Breast epithelium (tissue), 3 donors: Measurements from ENCODE around the gene PHACTR3.

ENCODE experiments used
- POLR2AphosphoS5 ChIP-seq, 3 donors: sonication (generic); formaldehyde crosslinking; IDR thresholded peaks; one replicate each; pipeline ENCODE4 v1.6.1; 2017; ENCODE audit warnings: antibody characterized with exemption in 3 of 3
- TF ChIP-seq, protein P1 (sequence below), 3 donors: fragments of 450-650 bp; IDR thresholded peaks; one replicate each; pipeline ENCODE4 v1.5.1; 2016 to 2017; ENCODE audit warnings: antibody characterized with exemption in 3 of 3, mild to moderate bottlenecking in 3 of 3, moderate library complexity in 3 of 3

DNA sequence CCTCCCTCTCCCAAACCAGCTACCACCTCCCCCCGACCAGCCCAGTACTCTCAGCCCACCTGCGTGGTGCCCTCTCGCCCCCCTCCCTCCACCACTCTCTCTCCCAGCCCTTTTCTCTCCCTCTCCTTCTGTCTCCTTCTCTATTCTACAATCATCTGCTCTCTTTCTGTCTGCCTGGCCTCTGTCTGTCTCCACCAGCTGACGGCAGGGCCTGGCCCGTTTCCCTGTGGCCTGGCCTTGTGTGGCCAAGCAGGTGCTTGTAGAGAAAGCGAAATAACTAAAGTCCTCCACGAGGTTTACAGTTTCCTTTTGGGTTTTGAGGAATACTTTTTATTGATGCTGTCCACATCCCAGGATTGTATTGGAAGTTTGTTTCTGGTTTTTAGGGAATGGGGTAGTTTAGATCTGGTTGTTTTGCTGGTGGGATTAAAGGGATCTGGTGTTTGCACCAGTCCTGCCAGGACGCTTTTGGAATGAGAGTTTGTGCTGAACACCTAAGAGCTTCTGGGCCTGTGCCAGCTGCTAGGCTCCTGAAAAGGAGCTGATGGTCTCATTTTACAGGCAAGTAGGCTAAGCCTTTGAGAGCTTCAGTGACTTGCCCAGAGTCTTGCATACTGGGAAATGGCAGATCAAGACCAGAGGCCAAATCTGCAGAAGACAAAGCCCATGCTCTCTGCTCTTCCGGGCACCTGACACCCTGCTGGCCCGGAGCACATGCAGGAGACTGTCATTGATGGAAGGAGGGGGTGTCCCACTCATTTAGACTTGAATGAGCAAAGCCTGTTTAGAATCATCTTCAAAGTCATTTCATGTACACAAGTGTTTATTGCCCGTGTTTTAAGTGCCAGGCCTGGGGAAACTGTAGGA is 167.4 kb downstream of the PHACTR3 start:
- TF ChIP-seq, protein P1, sequence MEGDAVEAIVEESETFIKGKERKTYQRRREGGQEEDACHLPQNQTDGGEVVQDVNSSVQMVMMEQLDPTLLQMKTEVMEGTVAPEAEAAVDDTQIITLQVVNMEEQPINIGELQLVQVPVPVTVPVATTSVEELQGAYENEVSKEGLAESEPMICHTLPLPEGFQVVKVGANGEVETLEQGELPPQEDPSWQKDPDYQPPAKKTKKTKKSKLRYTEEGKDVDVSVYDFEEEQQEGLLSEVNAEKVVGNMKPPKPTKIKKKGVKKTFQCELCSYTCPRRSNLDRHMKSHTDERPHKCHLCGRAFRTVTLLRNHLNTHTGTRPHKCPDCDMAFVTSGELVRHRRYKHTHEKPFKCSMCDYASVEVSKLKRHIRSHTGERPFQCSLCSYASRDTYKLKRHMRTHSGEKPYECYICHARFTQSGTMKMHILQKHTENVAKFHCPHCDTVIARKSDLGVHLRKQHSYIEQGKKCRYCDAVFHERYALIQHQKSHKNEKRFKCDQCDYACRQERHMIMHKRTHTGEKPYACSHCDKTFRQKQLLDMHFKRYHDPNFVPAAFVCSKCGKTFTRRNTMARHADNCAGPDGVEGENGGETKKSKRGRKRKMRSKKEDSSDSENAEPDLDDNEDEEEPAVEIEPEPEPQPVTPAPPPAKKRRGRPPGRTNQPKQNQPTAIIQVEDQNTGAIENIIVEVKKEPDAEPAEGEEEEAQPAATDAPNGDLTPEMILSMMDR (IDR thresholded peaks at IDR 0.05), result no peak
- no peak for TF ChIP-seq POLR2AphosphoS5 (IDR thresholded peaks at IDR 0.05)
